HepG2 (cell line): Measurements from ENCODE around the gene CCDC86. TPM values are rescaled to one million over a fixed set of nuclear protein-coding genes. Genes with fewer than 3 reads are reported as not detected.

Experiments used
- AHR ChIP-seq: IDR thresholded peaks from 2 replicates; pipeline ENCODE4 v1.6.1; 2018; ENCODE audit warnings: missing genetic modification reagents, missing compliant biosample characterization
- CREBL2 ChIP-seq: sonication (generic); formaldehyde crosslinking; IDR thresholded peaks from 2 replicates; pipeline ENCODE4 v1.8.1; 2023; ENCODE audit warnings: missing genetic modification reagents, mild to moderate bottlenecking, borderline replicate concordance
- DPF2 ChIP-seq: sonication (generic); formaldehyde crosslinking; IDR thresholded peaks from 2 replicates; pipeline ENCODE4 v1.4.0; 2020; ENCODE audit warnings: mild to moderate bottlenecking, low read depth, missing genetic modification reagents, borderline replicate concordance
- DR1 ChIP-seq: sonication (generic); formaldehyde crosslinking; IDR thresholded peaks from 2 replicates; pipeline ENCODE4 v1.8.0; 2021; ENCODE audit warnings: mild to moderate bottlenecking, missing genetic modification reagents, inconsistent platforms
- IKZF1 ChIP-seq: fragments of 450-650 bp; IDR thresholded peaks from 2 replicates; pipeline ENCODE4 v1.7.1; 2016
- MNT ChIP-seq: fragments of 450-650 bp; IDR thresholded peaks from 2 replicates; pipeline ENCODE4 v1.6.1; 2016
- NFKBIZ ChIP-seq: IDR thresholded peaks from 2 replicates; pipeline ENCODE4 v1.6.1; 2018; ENCODE audit warnings: missing genetic modification reagents, missing compliant biosample characterization
- PAF1 ChIP-seq: IDR thresholded peaks from 2 replicates; pipeline ENCODE4 v1.6.1; 2016; ENCODE audit warnings: missing genetic modification reagents, missing compliant biosample characterization
- PRPF4 ChIP-seq: fragments of 200-400 bp; formaldehyde crosslinking; IDR thresholded peaks from 2 replicates; pipeline ENCODE4 v1.6.1; 2016; ENCODE audit warnings: low read length, low read depth; ENCODE audit not compliant: poor library complexity, severe bottlenecking
- SAFB2 ChIP-seq: sonication (generic); formaldehyde crosslinking; IDR thresholded peaks from 2 replicates; pipeline ENCODE4 v1.5.1; 2020; ENCODE audit warnings: missing genetic modification reagents, low read depth, mild to moderate bottlenecking, borderline replicate concordance
- SMAD3 ChIP-seq: sonication (generic); formaldehyde crosslinking; IDR thresholded peaks from 2 replicates; pipeline ENCODE4 v1.4.0; 2020; ENCODE audit warnings: missing genetic modification reagents
- TBX2 ChIP-seq: sonication (generic); formaldehyde crosslinking; IDR thresholded peaks from 2 replicates; pipeline ENCODE4 v1.5.0; 2020; ENCODE audit warnings: missing genetic modification reagents, mild to moderate bottlenecking, borderline replicate concordance
- ZNF101 ChIP-seq: sonication (generic); formaldehyde crosslinking; IDR thresholded peaks from 2 replicates; pipeline ENCODE4 v1.4.0; 2020; ENCODE audit warnings: mild to moderate bottlenecking, low read depth, missing genetic modification reagents, borderline replicate concordance
- ZNF136 ChIP-seq: sonication (generic); formaldehyde crosslinking; IDR thresholded peaks from 2 replicates; pipeline ENCODE4 v1.8.1; 2022; ENCODE audit warnings: low read depth, mild to moderate bottlenecking, moderate library complexity, missing genetic modification reagents
- ZNF274 ChIP-seq: sonication (generic); formaldehyde crosslinking; IDR thresholded peaks from 2 replicates; pipeline ENCODE4 v1.5.1; 2020; ENCODE audit warnings: mild to moderate bottlenecking, missing genetic modification reagents
- ZNF382 ChIP-seq: sonication (generic); formaldehyde crosslinking; IDR thresholded peaks from 2 replicates; pipeline ENCODE4 v1.5.0; 2020; ENCODE audit warnings: missing genetic modification reagents, mild to moderate bottlenecking, borderline replicate concordance
- ZNF556 ChIP-seq: sonication (generic); formaldehyde crosslinking; IDR thresholded peaks from 2 replicates; pipeline ENCODE4 v1.4.0; 2020; ENCODE audit warnings: mild to moderate bottlenecking, missing genetic modification reagents, borderline replicate concordance
- ZNF558 ChIP-seq: sonication (generic); formaldehyde crosslinking; IDR thresholded peaks from 2 replicates; pipeline ENCODE4 v1.9.0; 2022; ENCODE audit warnings: mild to moderate bottlenecking, missing genetic modification reagents, borderline replicate concordance
- ZNF569 ChIP-seq: sonication (generic); formaldehyde crosslinking; IDR thresholded peaks from 2 replicates; pipeline ENCODE4 v1.5.0; 2020; ENCODE audit warnings: mild to moderate bottlenecking, missing genetic modification reagents, moderate library complexity, borderline replicate concordance
- ZNF776 ChIP-seq: sonication (generic); formaldehyde crosslinking; IDR thresholded peaks from 2 replicates; pipeline ENCODE4 v1.4.0; 2020; ENCODE audit warnings: mild to moderate bottlenecking, missing genetic modification reagents
- polyA plus RNA-seq, 8 experiments: library from polyadenylated mRNA; depleted of rRNA in 3 of 8; stranded (reverse) in 7 of 8; unstranded in 1 of 8; fragments of >200 nt; fragmentation: Illumina TruSeq in 4 of 8; extraction: Trizol in 4 of 8; gene quantifications; 2 replicates each; pipeline versions ENCODE4 v1.2.1 to v1.2.3, GENCODE V29; 2011 to 2016; ENCODE audit warnings: low read depth in 4 of 8, missing spikeins in 1 of 8, mixed read lengths in 1 of 8; ENCODE audit not compliant: insufficient read depth in 1 of 8
- total RNA-seq, 5 experiments: library from RNA; depleted of rRNA; stranded (reverse); fragments of >200 nt; fragmentation: Illumina TruSeq; extraction: Trizol; gene quantifications; 2 replicates each; pipeline ENCODE4 v1.2.3, GENCODE V29; 2016; ENCODE audit warnings: low read depth in 1 of 5
- TF ChIP-seq, protein P1 (sequence below): sonication (generic); formaldehyde crosslinking; IDR thresholded peaks from 2 replicates; pipeline ENCODE4 v1.8.0; 2022; ENCODE audit warnings: mild to moderate bottlenecking, missing genetic modification reagents, borderline replicate concordance
- TF ChIP-seq, protein P2 (sequence below): sonication (generic); formaldehyde crosslinking; IDR thresholded peaks from 2 replicates; pipeline ENCODE4 v1.8.0; 2022; ENCODE audit warnings: mild to moderate bottlenecking, missing genetic modification reagents; ENCODE audit not compliant: insufficient replicate concordance
- TF ChIP-seq, protein P3 (sequence below): sonication (generic); formaldehyde crosslinking; IDR thresholded peaks from 2 replicates; pipeline ENCODE4 v1.5.0; 2020; ENCODE audit warnings: mild to moderate bottlenecking, low read depth, missing genetic modification reagents, borderline replicate concordance
- TF ChIP-seq, protein P4 (sequence below): sonication (generic); formaldehyde crosslinking; IDR thresholded peaks from 2 replicates; pipeline ENCODE4 v1.9.0; 2021; ENCODE audit warnings: missing genetic modification reagents, mild to moderate bottlenecking, borderline replicate concordance

CCDC86 gene
- total and polyA plus RNA-seq, 2 of the 13 experiments (the other 11 are each of a cell fraction or from before 2014, with no cell fraction given), result 33.8 to 37.6 TPM

- TF ChIP-seq, protein P1, sequence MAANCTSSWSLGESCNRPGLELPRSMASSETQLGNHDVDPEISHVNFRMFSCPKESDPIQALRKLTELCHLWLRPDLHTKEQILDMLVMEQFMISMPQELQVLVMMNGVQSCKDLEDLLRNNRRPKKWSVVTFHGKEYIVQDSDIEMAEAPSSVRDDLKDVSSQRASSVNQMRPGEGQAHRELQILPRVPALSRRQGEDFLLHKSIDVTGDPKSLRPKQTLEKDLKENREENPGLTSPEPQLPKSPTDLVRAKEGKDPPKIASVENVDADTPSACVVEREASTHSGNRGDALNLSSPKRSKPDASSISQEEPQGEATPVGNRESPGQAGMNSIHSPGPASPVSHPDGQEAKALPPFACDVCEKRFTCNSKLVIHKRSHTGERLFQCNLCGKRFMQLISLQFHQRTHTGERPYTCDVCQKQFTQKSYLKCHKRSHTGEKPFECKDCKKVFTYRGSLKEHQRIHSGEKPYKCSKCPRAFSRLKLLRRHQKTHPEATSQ, result no peak
- TF ChIP-seq PRPF4 (no peak), ZNF776 (CRISPR knock-in tag) (no peak), PAF1 (CRISPR knock-in tag) (no peak), ZNF558 (CRISPR knock-in tag) (no peak), SAFB2 (CRISPR knock-in tag) (no peak), ZNF136 (CRISPR knock-in tag) (0 out of 2 replicates have a peak, but pooled peaks have one; percentile 24), CREBL2 (CRISPR knock-in tag) (no peak), DPF2 (CRISPR knock-in tag) (peak; percentile 25; the same call in 1 of the 2 replicates), TBX2 (peak; percentile 95), AHR (no peak), ZNF382 (CRISPR knock-in tag) (no peak), ZNF274 (CRISPR knock-in tag) (no peak), NFKBIZ (CRISPR knock-in tag) (0 out of 2 replicates have a peak, but pooled peaks have one; percentile 39), MNT (no peak), IKZF1 (no peak), SMAD3 (CRISPR knock-in tag) (0 out of 2 replicates have a peak, but pooled peaks have one; percentile 57), DR1 (no peak), ZNF101 (CRISPR knock-in tag) (no peak), ZNF569 (CRISPR knock-in tag) (no peak), ZNF556 (CRISPR knock-in tag) (no peak)
- TF ChIP-seq, protein P2, sequence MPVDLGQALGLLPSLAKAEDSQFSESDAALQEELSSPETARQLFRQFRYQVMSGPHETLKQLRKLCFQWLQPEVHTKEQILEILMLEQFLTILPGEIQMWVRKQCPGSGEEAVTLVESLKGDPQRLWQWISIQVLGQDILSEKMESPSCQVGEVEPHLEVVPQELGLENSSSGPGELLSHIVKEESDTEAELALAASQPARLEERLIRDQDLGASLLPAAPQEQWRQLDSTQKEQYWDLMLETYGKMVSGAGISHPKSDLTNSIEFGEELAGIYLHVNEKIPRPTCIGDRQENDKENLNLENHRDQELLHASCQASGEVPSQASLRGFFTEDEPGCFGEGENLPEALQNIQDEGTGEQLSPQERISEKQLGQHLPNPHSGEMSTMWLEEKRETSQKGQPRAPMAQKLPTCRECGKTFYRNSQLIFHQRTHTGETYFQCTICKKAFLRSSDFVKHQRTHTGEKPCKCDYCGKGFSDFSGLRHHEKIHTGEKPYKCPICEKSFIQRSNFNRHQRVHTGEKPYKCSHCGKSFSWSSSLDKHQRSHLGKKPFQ (CRISPR knock-in tag), result peak; percentile 39
- TF ChIP-seq, protein P3, sequence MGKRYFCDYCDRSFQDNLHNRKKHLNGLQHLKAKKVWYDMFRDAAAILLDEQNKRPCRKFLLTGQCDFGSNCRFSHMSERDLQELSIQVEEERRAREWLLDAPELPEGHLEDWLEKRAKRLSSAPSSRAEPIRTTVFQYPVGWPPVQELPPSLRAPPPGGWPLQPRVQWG (CRISPR knock-in tag), result no peak
- TF ChIP-seq, protein P4, sequence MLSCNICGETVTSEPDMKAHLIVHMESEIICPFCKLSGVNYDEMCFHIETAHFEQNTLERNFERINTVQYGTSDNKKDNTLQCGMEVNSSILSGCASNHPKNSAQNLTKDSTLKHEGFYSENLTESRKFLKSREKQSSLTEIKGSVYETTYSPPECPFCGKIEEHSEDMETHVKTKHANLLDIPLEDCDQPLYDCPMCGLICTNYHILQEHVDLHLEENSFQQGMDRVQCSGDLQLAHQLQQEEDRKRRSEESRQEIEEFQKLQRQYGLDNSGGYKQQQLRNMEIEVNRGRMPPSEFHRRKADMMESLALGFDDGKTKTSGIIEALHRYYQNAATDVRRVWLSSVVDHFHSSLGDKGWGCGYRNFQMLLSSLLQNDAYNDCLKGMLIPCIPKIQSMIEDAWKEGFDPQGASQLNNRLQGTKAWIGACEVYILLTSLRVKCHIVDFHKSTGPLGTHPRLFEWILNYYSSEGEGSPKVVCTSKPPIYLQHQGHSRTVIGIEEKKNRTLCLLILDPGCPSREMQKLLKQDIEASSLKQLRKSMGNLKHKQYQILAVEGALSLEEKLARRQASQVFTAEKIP (CRISPR knock-in tag), result no peak
Observed at GRCh38 chr11:60844870-60845221, 2.9 kb downstream of the CCDC86 start (continued).
